Caco-2 (cell line): ENCODE measurements around the gene C16orf92. TPM values are rescaled to one million over a fixed set of nuclear protein-coding genes. Genes with fewer than 3 reads are reported as not detected.

Experiments
- BruUV-seq: library from RNA; stranded (reverse); fragments of 400-500 nt; replicated peaks from 2 replicates; lab custom pipeline; 2021; lab: Mats Ljungman, UMichigan
- CTCF ChIA-PET: fragments of 300-600 bp; sonication (Branson Sonifier 250); formaldehyde crosslinking; loops from one replicate; lab custom pipeline; 2022; ENCODE audit warnings: antibody characterized with exemption; lab: Charles Lee
- POLR2A ChIA-PET: fragments of 300-600 bp; sonication (Branson Sonifier 250); formaldehyde crosslinking; loops from one replicate; lab custom pipeline; 2022; ENCODE audit warnings: antibody characterized with exemption; lab: Charles Lee
- DNase-seq, 2 experiments: peaks; one replicate each; pipeline versions ENCODE4 v3.0.0 to v3.0.0-alpha.2; 2020 to 2022
- H3K27me3 ChIP-seq: replicated peaks from 2 replicates; pipeline ENCODE4 v1.6.0; 2011; ENCODE audit warnings: low read length; ENCODE audit not compliant: control insufficient read depth, insufficient read depth
- H3K36me3 ChIP-seq: 2 replicates; pipeline ENCODE4 v1.5.1; 2011; ENCODE audit warnings: low read length; ENCODE audit not compliant: control insufficient read depth, insufficient read depth
- H3K4me1 ChIP-seq: fragments of 250-450 bp; sonication (Bioruptor Pico); 2 replicates; pipeline ENCODE4 v1.5.1; 2020; ENCODE audit warnings: mild to moderate bottlenecking
- H3K4me3 ChIP-seq: 2 replicates; pipeline ENCODE4 v1.5.1; 2011; ENCODE audit warnings: low read depth, mild to moderate bottlenecking, control low read depth, low read length
- H3K9me3 ChIP-seq: fragments of 250-450 bp; sonication (Bioruptor Pico); 2 replicates; pipeline ENCODE4 v1.5.1; 2020; ENCODE audit warnings: mild to moderate bottlenecking, moderate library complexity
- H3K27ac Mint-ChIP-seq: one replicate; pipeline ENCODE4 v1.8.0; 2022; ENCODE audit warnings: mixed read lengths; ENCODE audit not compliant: unreplicated experiment
- H3K27me3 Mint-ChIP-seq: one replicate; pipeline ENCODE4 v1.8.0; 2022; ENCODE audit warnings: mixed read lengths; ENCODE audit not compliant: insufficient read depth, unreplicated experiment
- H3K36me3 Mint-ChIP-seq: one replicate; pipeline ENCODE4 v1.8.0; 2022; ENCODE audit warnings: mild to moderate bottlenecking, mixed read lengths; ENCODE audit not compliant: insufficient read depth, unreplicated experiment
- H3K4me1 Mint-ChIP-seq: one replicate; pipeline ENCODE4 v1.8.0; 2022; ENCODE audit warnings: low read depth, mixed read lengths; ENCODE audit not compliant: unreplicated experiment
- H3K4me3 Mint-ChIP-seq: one replicate; pipeline ENCODE4 v1.8.0; 2022; ENCODE audit warnings: mild to moderate bottlenecking, moderate library complexity, mixed read lengths; ENCODE audit not compliant: unreplicated experiment
- H3K9me3 Mint-ChIP-seq: one replicate; pipeline ENCODE4 v1.8.0; 2022; ENCODE audit warnings: mixed read lengths; ENCODE audit not compliant: unreplicated experiment
- CTCF ChIP-seq, 2 experiments: fragments of 200-600 bp in 1 of 2; IDR thresholded peaks; 1 replicate in 1 of 2; 2 replicates in 1 of 2; pipeline versions ENCODE4 v1.5.1 to v1.8.0; 2011 to 2022; ENCODE audit warnings: antibody characterized with exemption in 1 of 2, control low read depth in 1 of 2, inconsistent platforms in 1 of 2, low read depth in 1 of 2, low read length in 1 of 2, mild to moderate bottlenecking in 1 of 2, moderate library complexity in 1 of 2; ENCODE audit not compliant: insufficient read depth in 1 of 2, severe bottlenecking in 1 of 2, unreplicated experiment in 1 of 2
- intact Hi-C: fragments of 100-400 bp; cut with micrococcal nuclease; formaldehyde crosslinking; loops from one replicate; pipeline ENCODE4 v1.10.0; 2022; ENCODE audit not compliant: unreplicated experiment
- total RNA-seq: library from RNA; stranded (reverse); gene quantifications from 2 replicates; pipeline ENCODE4 v1.2.3, GENCODE V29; 2022

C16orf92 gene
- total RNA-seq, 1 experiment from 2014 or later = not detected

GRCh38 chr16:29993191-29993902 lies 29.7 kb upstream of the C16orf92 start:
- DNase-seq = no peak
- Histone ChIP-seq H3K4me1 (peaks cover 11% of the 10 kb centered on the region; the same call in 1 of the 2 replicates), H3K36me3 (no peaks in the 10 kb centered on the region), H3K9me3 (no peaks in the 10 kb centered on the region), H3K4me3 (no peak overlapping the region), H3K27me3 (no peaks in the 10 kb centered on the region)
- ChIA-PET CTCF (no interaction called here), POLR2A (interaction anchor here (1.6 kb wide), 1 partner anchor 20 kb away, joined by 4 read pairs; no protein-coding TSS in a partner anchor)
- no TSS peak for BruUV-seq
- H3K36me3 Mint-ChIP-seq = peaks cover 50% of the 10 kb centered on the region
- H3K9me3 Mint-ChIP-seq = no peaks in the 10 kb centered on the region
- no peak for TF ChIP-seq CTCF (IDR thresholded peaks at IDR 0.05; ENCODE audit: insufficient read depth in 1 of 2, low read depth in 1 of 2, low read length in 1 of 2, severe bottlenecking in 1 of 2, unreplicated experiment in 1 of 2)
- no peak overlapping the region for H3K4me3 Mint-ChIP-seq
- intact Hi-C loops = loop anchor here (10.0 kb wide), 1 partner anchor 179 kb away; the partner anchor contains the start of genes PAGR1 and PRRT2
- no peaks in the 10 kb centered on the region for H3K27me3 Mint-ChIP-seq
- peak overlapping the region; percentile 65 for H3K27ac Mint-ChIP-seq
- peaks cover 22% of the 10 kb centered on the region for H3K4me1 Mint-ChIP-seq

- H3K4me3 ChIP-seq = peak overlapping the region; percentile 68; the same call in 1 of the 2 replicates
- no peaks in the 10 kb centered on the region for H3K36me3 ChIP-seq
- intact Hi-C loops = loop anchor here (10.0 kb wide), 1 partner anchor 179 kb away; the partner anchor contains the start of genes PAGR1 and PRRT2
- H3K36me3 Mint-ChIP-seq = peaks cover 49% of the 10 kb centered on the region
- ChIA-PET POLR2A (interaction anchor here (1.6 kb wide), 2 partner anchors 21 to 69 kb away, joined by 4 to 9 read pairs; partner anchors contain the start of gene KCTD13), CTCF (no interaction called here)
- peak overlapping the region; percentile 99 for H3K4me3 Mint-ChIP-seq
- H3K4me1 Mint-ChIP-seq = peaks cover 20% of the 10 kb centered on the region
- TSS peak; percentile 64 for BruUV-seq
- H3K9me3 ChIP-seq = no peaks in the 10 kb centered on the region
- no peaks in the 10 kb centered on the region for H3K27me3 Mint-ChIP-seq
- peak overlapping the region; percentile 65 for H3K27ac Mint-ChIP-seq
- DNase-seq = no peak
- H3K9me3 Mint-ChIP-seq = no peaks in the 10 kb centered on the region
- H3K27me3 ChIP-seq = no peaks in the 10 kb centered on the region
- no peak for TF ChIP-seq CTCF (IDR thresholded peaks at IDR 0.05; ENCODE audit: insufficient read depth in 1 of 2, low read depth in 1 of 2, low read length in 1 of 2, severe bottlenecking in 1 of 2, unreplicated experiment in 1 of 2)
- peaks cover 11% of the 10 kb centered on the region; the same call in 1 of the 2 replicates for H3K4me1 ChIP-seq
These were observed 28.9 kb upstream of the C16orf92 start for GRCh38 chr16:29993903-29994599.
